HEK293T (cell line): ENCODE measurements around the gene MCF2L.

ENCODE experiments used
- ARNT ChIP-seq: fragments of 450-650 bp; IDR thresholded peaks from 2 replicates; pipeline ENCODE4 v1.6.1; 2017; ENCODE audit warnings: mild to moderate bottlenecking
- BHLHE40 ChIP-seq: fragments of 450-650 bp; IDR thresholded peaks from 2 replicates; pipeline ENCODE4 v1.6.1; 2016; ENCODE audit warnings: mild to moderate bottlenecking, moderate library complexity, borderline replicate concordance
- ELF4 ChIP-seq: fragments of 450-650 bp; IDR thresholded peaks from 2 replicates; pipeline ENCODE4 v1.6.1; 2017; ENCODE audit warnings: antibody characterized with exemption
- FOXK2 ChIP-seq: fragments of 450-650 bp; IDR thresholded peaks from 2 replicates; pipeline ENCODE4 v1.6.1; 2016; ENCODE audit warnings: mild to moderate bottlenecking
- FOXM1 ChIP-seq: fragments of 450-650 bp; IDR thresholded peaks from 2 replicates; pipeline ENCODE4 v1.6.1; 2017; ENCODE audit warnings: mild to moderate bottlenecking, borderline replicate concordance
- SP1 ChIP-seq: fragments of 450-650 bp; IDR thresholded peaks from 2 replicates; pipeline ENCODE4 v1.6.1; 2017
- SUZ12 ChIP-seq: fragments of 450-650 bp; IDR thresholded peaks from 2 replicates; pipeline ENCODE4 v1.6.1; 2016; ENCODE audit warnings: mild to moderate bottlenecking
- ZNF384 ChIP-seq: fragments of 450-650 bp; IDR thresholded peaks from 2 replicates; pipeline ENCODE4 v1.6.1; 2016

DNA sequence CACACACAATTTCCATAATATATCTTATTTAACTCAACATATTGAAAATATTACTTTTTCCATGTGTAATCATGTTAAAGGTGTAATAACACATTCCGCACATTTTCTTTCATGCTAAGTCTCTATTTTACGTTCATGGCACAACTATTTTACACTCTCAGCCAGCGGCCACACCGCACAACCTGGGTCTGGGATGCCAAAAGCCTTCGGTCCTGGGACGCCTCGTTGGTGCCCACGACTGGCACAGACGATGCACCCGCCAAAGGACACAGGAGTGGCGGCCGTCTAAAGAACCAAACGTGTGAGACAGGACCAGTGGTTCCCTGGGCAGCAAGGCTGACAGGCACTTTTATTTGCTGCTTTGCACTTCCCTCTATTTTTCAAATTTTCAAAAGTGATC, 179.4 kb downstream of the MCF2L start:
- no peak for TF ChIP-seq SUZ12
- TF ChIP-seq ZNF384 = no peak
- TF ChIP-seq FOXK2 = no peak
- TF ChIP-seq FOXM1 = no peak
- no peak for TF ChIP-seq BHLHE40
- no peak for TF ChIP-seq SP1
- TF ChIP-seq ELF4 = no peak
- TF ChIP-seq ARNT = no peak
